Endothelial cell of umbilical vein (primary cell): ENCODE data around the gene BPIFB3. TPM values are rescaled to one million over a fixed set of nuclear protein-coding genes. Genes with fewer than 3 reads are reported as not detected.

Source experiments
- BruUV-seq: library from RNA; stranded (reverse); fragments of 400-500 nt; replicated peaks from 2 replicates; lab custom pipeline; 2021; lab: Mats Ljungman, UMichigan
- CTCF ChIA-PET: fragments of 300-600, 350-600 bp; sonication (Branson Sonifier 250); formaldehyde crosslinking; loops from one replicate; lab custom pipeline; 2021; ENCODE audit warnings: antibody characterized with exemption, inconsistent platforms; lab: Charles Lee
- POLR2A ChIA-PET: fragments of 300-600, 350-600 bp; sonication (Branson Sonifier 250); formaldehyde crosslinking; loops from one replicate; lab custom pipeline; 2021; ENCODE audit warnings: antibody characterized with exemption, inconsistent platforms; lab: Charles Lee
- DNase-seq: peaks from one replicate; pipeline ENCODE4 v3.0.0-alpha.2; 2011; ENCODE audit warnings: low read depth, low spot score
- FAIRE-seq: peaks from 2 replicates; lab custom pipeline; 2011; peaks lifted over from hg19 to GRCh38; lab: Jason Lieb, UNC
- H2AFZ ChIP-seq: 2 replicates; pipeline ENCODE4 v1.6.0; 2012; ENCODE audit warnings: low read depth, low read length, control low read depth, inconsistent platforms
- H3K27ac ChIP-seq: 2 replicates; pipeline ENCODE4 v1.5.1; 2011; ENCODE audit warnings: low read depth, mild to moderate bottlenecking, control low read depth, low read length, moderate library complexity; ENCODE audit not compliant: insufficient read depth
- H3K27me3 ChIP-seq, 2 experiments: 2 replicates each; pipeline versions ENCODE4 v1.6.0 to v1.6.1; 2011; ENCODE audit warnings: low read length in 2 of 2, mixed read lengths in 1 of 2; ENCODE audit not compliant: control insufficient read depth in 2 of 2, insufficient read depth in 2 of 2
- H3K36me3 ChIP-seq, 2 experiments: 2 replicates in 1 of 2; 3 replicates in 1 of 2; pipeline ENCODE4 v1.5.1; 2011; ENCODE audit warnings: low read length in 2 of 2, mild to moderate bottlenecking in 1 of 2, moderate library complexity in 1 of 2; ENCODE audit not compliant: control insufficient read depth in 2 of 2, insufficient read depth in 2 of 2; ENCODE audit errors: extremely low read depth in 1 of 2
- H3K4me1 ChIP-seq: 3 replicates; pipeline ENCODE4 v1.5.1; 2011; ENCODE audit warnings: mild to moderate bottlenecking, low read length; ENCODE audit not compliant: control insufficient read depth, insufficient read depth; ENCODE audit errors: extremely low read depth
- H3K4me2 ChIP-seq: 2 replicates; pipeline ENCODE4 v1.6.1; 2011; ENCODE audit warnings: low read length, control low read depth, mixed read lengths; ENCODE audit not compliant: insufficient read depth
- H3K4me3 ChIP-seq, 3 experiments: fragments of 200-600 bp in 1 of 3; sonication (generic), shearing (Covaris generic) in 1 of 3; replicated peaks in 1 of 3; 2 replicates each; pipeline ENCODE4 v1.5.1; 2011 to 2016; ENCODE audit warnings: control low read depth in 3 of 3, low read length in 3 of 3, mild to moderate bottlenecking in 2 of 3, inconsistent platforms in 1 of 3, low read depth in 1 of 3, moderate library complexity in 1 of 3; ENCODE audit not compliant: insufficient read depth in 1 of 3
- H3K79me2 ChIP-seq: 2 replicates; pipeline ENCODE4 v1.6.0; 2012; ENCODE audit warnings: low read length, inconsistent platforms; ENCODE audit not compliant: control insufficient read depth, insufficient read depth
- H3K9ac ChIP-seq: replicated peaks from 2 replicates; pipeline ENCODE3; 2011; ENCODE audit warnings: low read length, control low read depth; ENCODE audit not compliant: insufficient read depth; ENCODE audit errors: extremely low read depth
- H3K9me1 ChIP-seq: replicated peaks from 3 replicates; pipeline ENCODE4 v1.6.0; 2011; ENCODE audit warnings: mild to moderate bottlenecking, low read length; ENCODE audit not compliant: control insufficient read depth, insufficient read depth; ENCODE audit errors: extremely low read depth
- H3K9me3 ChIP-seq: replicated peaks from 2 replicates; pipeline ENCODE4 v1.5.1; 2012; ENCODE audit warnings: low read length, inconsistent platforms; ENCODE audit not compliant: control insufficient read depth, insufficient read depth
- H4K20me1 ChIP-seq: replicated peaks from 2 replicates; pipeline ENCODE3; 2011; ENCODE audit warnings: mild to moderate bottlenecking, low read length; ENCODE audit not compliant: control insufficient read depth, insufficient read depth; ENCODE audit errors: extremely low read depth
- CTCF ChIP-seq, 2 donors: IDR thresholded peaks; 1 replicate in 1 of 2; 2 replicates in 1 of 2; pipeline ENCODE4 v1.5.1; 2011; ENCODE audit warnings: low read length in 2 of 2, mild to moderate bottlenecking in 2 of 2, moderate library complexity in 2 of 2, control low read depth in 1 of 2, inconsistent platforms in 1 of 2, low read depth in 1 of 2; ENCODE audit not compliant: insufficient read depth in 1 of 2; ENCODE audit errors: extremely low read depth in 1 of 2
- EZH2 ChIP-seq: IDR thresholded peaks from 2 replicates; pipeline ENCODE4 v1.6.1; 2012; ENCODE audit warnings: borderline replicate concordance, low read depth, mild to moderate bottlenecking, moderate library complexity, low read length, inconsistent platforms; ENCODE audit not compliant: severe bottlenecking
- FOS ChIP-seq: IDR thresholded peaks from 2 replicates; pipeline ENCODE4 v1.6.1; 2011; ENCODE audit warnings: mild to moderate bottlenecking, low read length, moderate library complexity, borderline replicate concordance; ENCODE audit not compliant: insufficient read depth
- GATA2 ChIP-seq: IDR thresholded peaks from 2 replicates; pipeline ENCODE4 v1.7.0; 2011; ENCODE audit warnings: low read depth, mild to moderate bottlenecking, moderate library complexity, mixed read lengths, low read length; ENCODE audit not compliant: insufficient read length, insufficient read depth
- JUN ChIP-seq: IDR thresholded peaks from 2 replicates; pipeline ENCODE4 v1.6.1; 2011; ENCODE audit warnings: borderline replicate concordance, low read depth; ENCODE audit not compliant: insufficient read length, insufficient read depth
- MAX ChIP-seq: IDR thresholded peaks from 2 replicates; pipeline ENCODE4 v1.6.1; 2011; ENCODE audit not compliant: insufficient read depth, insufficient read length
- MYC ChIP-seq: IDR thresholded peaks from one replicate; pipeline ENCODE4 v1.6.1; 2011; ENCODE audit warnings: mild to moderate bottlenecking, low read depth, low read length
- POLR2A ChIP-seq: IDR thresholded peaks from 2 replicates; pipeline ENCODE4 v1.6.1; 2012; ENCODE audit warnings: low read depth, mild to moderate bottlenecking, control low read depth, low read length
- POLR2AphosphoS5 ChIP-seq: IDR thresholded peaks from 2 replicates; pipeline ENCODE4 v1.6.1; 2012; ENCODE audit warnings: low read depth, mild to moderate bottlenecking, control low read depth, low read length, moderate library complexity; ENCODE audit not compliant: insufficient read depth
- dilution Hi-C: fragments of 300-500 bp; cut with MboI; formaldehyde crosslinking; loops from one replicate; pipeline ENCODE4 v1.15.0; 2019; ENCODE audit warnings: low sequenced_read_pairs; ENCODE audit not compliant: extremely low pct_ligation_motif_present
- intact Hi-C: fragments of 100-400 bp; cut with micrococcal nuclease; formaldehyde crosslinking; loops from one replicate; pipeline ENCODE4 v1.10.0; 2022
- polyA plus RNA-seq, 4 experiments: library from polyadenylated mRNA; depleted of rRNA in 3 of 4; stranded (reverse) in 3 of 4; unstranded in 1 of 4; fragments of >200 nt; gene quantifications; 2 replicates each; pipeline versions ENCODE4 v1.2.1 to v1.2.3, GENCODE V29; 2011 to 2012; ENCODE audit warnings: missing spikeins in 1 of 4
- total RNA-seq: library from RNA; stranded (reverse); gene quantifications from 2 replicates; pipeline ENCODE4 v1.2.3, GENCODE V29; 2021

The BPIFB3 gene
- total and polyA plus RNA-seq, 2 donors (not counting 3 experiments of a cell fraction or from before 2014, with no cell fraction given), result not detected

- H3K36me3 ChIP-seq, result no peaks in the 10 kb centered on the region
Measured at GRCh38 chr20:33033381-33033780, 20.3 kb upstream of the BPIFB3 start.

More at GRCh38 chr20:33033381-33033780, 20.3 kb upstream of the BPIFB3 start:
- TF ChIP-seq POLR2A (no peak), MYC (no peak), POLR2AphosphoS5 (no peak), FOS (no peak), CTCF (IDR thresholded peaks at IDR 0.05; ENCODE audit: extremely low read depth in 1 of 2, insufficient read depth in 1 of 2, low read depth in 1 of 2, low read length in 2 of 2) (no peak), JUN (no peak), GATA2 (no peak), EZH2 (no peak), MAX (no peak)
- H3K9me1 ChIP-seq, result no peaks in the 10 kb centered on the region
- no peak overlapping the region for H3K4me2 ChIP-seq
- no peaks in the 10 kb centered on the region for H4K20me1 ChIP-seq
- no peaks in the 10 kb centered on the region for H3K9me3 ChIP-seq
- H3K4me3 ChIP-seq, result no peak overlapping the region
- CTCF ChIA-PET, result no interaction called here
- BruUV-seq, result no TSS peak
- dilution Hi-C loops (no loop called here), intact Hi-C loops (no loop called here)
- H3K27ac ChIP-seq, result no peak overlapping the region
- no peak overlapping the region for H2AFZ ChIP-seq
- H3K4me1 ChIP-seq, result no peaks in the 10 kb centered on the region
- POLR2A ChIA-PET, result no interaction called here
- FAIRE-seq (no peak), DNase-seq (no peak)
- no peaks in the 10 kb centered on the region for H3K27me3 ChIP-seq
- no peak overlapping the region for H3K9ac ChIP-seq
- H3K79me2 ChIP-seq, result no peaks in the 10 kb centered on the region
